Fibroblast of peridontal ligament (primary cell): ENCODE results near the gene ALKBH6.
"Not testable (repeated sequence)": the region's sequence is repeated elsewhere in the genome, so short reads cannot be mapped to it uniquely, and the experiment has no call there.

Source experiments
- DNase-seq: peaks from one replicate; pipeline ENCODE4 v3.0.0-alpha.2; 2010; ENCODE audit errors: extremely low read depth

ALKBH6 gene

DNA sequence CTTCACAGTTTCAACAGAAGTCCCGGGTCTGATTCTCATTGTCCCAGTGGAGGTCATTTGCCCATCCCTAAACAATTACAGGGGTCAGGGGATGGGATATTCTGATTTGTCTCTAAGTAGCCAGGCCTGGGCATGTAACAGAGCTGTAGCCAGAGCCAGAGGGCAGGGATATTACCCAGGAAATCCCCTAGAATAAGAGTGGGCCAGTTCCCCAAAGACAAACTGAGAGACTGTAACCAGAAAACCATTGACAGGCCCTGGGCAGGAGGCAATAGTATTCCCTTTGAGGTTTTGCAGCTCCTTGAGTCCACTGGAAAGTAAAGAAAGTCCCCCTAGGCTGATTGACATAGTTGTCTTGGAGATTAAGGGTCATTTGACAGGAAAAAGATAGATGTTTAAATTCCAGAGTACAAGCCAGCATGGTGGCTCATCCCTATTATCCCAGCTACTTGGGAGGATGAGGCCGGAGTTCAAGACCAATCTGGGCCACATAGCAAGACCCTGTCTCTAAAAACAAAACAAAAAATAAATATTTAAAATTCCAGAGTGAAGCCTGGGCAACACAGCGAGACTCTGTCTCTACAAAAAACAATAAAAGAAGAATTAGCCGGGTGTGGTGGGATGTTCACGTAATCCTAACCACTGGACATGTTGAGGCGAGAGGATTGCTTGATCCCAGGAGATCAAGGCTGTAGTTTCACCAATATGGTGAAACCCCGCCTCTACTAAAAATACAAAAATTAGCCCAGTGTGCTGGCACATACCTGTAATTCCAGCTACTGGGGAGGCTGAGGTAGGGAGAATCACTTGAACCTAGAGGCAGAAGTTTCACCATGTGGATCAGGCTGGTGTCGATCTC, 20.9 kb downstream of the ALKBH6 start:
- DNase-seq, result no peak

DNA sequence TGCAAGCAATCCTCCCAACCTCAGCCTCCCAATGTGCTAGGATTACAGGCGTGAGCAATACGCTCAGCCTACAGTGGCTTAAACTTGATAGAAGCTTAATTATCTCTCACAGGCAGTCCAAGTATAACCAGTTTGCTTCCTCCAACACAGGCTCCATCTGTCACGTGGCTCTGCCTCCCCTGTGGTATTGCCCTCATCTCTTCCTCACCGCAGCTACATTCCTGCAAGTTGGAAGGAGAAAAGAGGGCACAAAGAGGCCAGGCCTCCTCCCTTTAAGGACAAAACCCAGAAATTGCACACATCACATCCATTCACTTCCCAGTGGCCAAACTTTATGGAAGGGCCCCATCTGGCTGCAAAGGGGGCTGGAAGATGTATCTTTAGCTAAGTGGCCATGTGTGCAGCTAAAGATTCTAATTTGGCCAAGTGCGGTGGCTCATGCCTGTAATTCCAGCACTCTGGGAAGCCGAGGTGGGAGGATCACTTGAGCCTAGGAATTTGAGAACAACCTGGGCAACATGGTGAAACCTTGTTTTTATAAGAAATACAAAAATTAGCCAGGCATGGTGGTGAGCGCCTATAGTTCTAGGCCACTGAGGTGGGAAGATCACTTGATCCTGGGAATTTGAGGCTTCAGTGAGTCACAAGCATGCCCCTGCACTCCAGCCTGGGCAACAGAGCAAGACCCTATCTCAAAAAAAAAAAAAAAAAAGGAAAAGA, 22.1 kb downstream of the ALKBH6 start:
- peak; percentile 77 for DNase-seq

DNA sequence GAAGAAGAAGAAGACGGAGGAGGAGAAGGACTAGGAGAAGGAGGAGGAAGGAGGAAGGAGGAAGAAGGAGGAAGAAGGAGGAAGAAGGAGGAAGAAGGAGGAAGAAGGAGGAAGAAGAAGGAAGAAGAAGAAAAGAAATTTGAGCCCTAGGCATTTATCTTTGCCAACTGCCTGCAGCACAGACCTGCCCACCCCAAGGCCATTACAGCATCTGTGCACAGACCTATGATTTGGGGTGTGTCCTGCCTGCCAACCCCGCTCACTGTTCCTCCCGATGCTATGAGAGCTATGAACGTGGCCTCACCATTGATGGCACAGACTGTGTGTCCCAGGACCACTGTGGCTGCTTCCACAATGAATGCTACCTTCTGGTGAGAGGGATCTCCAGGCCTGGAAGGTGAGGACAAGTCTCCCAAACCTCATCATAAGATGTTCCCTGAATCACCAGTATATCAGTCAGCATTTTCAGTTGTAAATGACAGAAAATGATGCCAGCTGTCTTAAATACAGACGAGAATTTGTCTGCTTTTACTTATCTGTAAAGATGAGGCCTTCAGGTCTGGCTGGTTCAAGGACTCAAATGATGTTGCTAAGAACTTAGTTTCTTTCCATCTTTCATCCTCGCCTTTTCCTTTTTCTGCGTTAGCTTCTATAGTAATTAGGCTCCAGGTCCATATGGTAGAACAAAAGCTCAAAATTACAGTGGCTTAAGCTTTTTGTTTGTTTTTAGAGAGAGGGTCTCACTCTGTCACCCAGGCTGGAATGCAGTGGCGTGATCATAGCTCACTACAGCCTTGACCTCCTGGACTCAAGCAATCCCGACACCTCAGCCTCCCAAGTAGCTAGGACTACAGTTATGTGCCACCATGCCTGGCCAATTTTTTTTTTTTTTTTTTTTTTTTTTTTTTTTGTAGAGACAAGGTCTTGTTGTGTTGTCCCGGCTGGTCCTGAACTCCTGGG, 23.0 kb downstream of the ALKBH6 start:
- DNase-seq, result no peak

DNA sequence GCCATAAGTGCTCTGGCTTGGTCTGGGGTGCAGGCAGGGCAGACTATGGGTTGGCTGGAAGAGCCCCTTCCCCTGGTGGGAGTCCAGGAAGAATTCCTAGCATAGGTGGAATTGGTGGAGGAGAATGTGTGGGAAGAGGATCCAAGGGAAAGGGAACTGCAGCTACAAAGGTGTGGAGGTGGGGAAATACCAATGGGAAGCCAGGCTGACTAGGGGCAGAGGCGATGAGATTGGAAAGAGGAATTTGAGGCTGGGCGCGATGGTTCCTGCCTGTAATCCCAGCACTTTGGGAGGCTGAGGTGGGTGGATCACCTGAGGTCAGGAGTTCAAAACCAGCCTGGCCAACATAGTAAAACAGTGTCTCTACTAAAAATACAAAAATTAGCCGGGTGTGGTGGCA, 23.9 kb downstream of the ALKBH6 start:
- DNase-seq, result no peak

DNA sequence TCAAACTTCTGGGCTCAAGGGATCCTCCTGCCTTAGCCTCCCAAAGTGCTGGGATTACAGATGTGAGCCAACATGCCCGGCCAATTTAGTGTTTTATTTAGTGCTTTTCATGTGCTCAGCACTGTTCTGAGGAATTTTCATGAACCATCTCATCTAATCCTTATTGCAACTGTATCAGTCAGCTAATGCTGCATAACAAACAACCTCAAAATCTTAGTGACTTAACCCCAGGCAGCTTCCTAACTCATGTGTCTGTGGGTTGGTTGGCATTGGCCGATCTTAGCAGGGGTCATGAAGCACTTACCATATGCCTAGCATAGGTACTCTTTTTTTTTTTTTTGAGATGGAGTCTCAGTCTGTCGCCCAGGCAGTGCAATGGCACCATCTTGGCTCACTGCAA, 25.2 kb downstream of the ALKBH6 start:
- no peak for DNase-seq

DNA sequence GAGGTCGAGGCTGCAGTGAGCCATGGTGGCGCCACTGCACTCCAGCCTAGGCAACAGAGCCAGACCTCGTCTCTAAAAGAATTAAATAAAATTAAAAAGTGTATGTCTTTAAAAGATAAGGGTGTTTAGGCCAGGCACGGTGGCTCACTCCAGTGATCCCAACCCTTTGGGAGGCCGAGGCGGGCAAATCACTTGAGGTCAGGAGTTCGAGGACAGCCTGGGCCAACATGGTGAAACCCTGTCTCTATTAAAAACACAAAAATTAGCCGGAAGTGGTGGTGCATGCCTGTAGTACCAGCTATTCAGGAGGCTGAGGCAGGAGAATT, 26.5 kb downstream of the ALKBH6 start:
- no peak for DNase-seq

GRCh38 chr19:35986664-35987570, 27.1 kb downstream of the ALKBH6 start:
- no peak for DNase-seq

GRCh38 chr19:35986111-35986510, 27.9 kb downstream of the ALKBH6 start:
- DNase-seq, result no peak

- no peak for DNase-seq
Measured at GRCh38 chr19:35983177-35983576, 30.8 kb downstream of the ALKBH6 start.

DNA sequence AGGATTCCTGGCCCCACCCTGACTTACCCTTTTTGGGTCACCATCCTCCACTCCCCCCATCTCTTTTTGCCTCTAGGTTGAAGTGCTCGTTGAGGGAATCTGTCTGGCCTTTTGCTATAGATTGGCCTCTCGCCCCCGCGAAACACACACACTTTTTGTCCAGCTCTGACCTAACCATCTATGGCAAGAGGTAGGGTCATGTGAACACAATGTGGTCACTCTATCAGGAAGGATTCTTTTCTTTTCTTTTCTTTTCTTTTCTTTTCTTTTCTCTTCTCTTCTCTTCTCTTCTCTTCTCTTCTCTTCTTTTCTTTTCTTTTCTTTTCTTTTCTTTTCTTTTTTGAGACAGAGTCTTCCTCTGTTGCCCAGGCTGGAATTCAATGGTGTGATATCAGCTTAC, 33.0 kb downstream of the ALKBH6 start:
- not testable (repeated sequence) for DNase-seq

DNA sequence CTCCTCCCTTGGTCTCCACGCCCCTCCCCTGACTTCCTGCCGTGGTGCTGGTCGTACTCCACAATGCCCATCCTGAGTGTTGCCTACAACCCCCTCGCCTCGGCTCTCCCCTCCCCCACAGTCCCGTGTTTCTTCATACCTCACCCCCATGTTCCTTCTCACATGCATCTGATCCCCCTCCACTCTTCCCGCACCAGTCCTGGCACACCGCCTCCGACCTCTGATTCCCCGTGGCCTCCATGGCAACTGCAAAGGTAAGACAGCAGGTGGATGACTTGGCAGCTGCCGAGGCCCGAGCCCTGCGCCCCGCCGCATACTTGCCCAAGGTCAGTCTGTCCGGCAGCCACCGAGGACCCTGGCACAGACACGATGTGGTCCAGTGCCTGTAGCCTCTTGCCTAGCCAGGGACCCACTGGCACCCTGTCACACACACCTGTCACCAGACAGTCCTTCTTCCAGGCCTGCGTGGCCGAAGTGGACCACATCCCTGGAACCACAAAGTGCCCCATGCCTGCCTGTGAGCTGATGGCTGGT, 35.1 kb downstream of the ALKBH6 start:
- DNase-seq, result no peak

DNA sequence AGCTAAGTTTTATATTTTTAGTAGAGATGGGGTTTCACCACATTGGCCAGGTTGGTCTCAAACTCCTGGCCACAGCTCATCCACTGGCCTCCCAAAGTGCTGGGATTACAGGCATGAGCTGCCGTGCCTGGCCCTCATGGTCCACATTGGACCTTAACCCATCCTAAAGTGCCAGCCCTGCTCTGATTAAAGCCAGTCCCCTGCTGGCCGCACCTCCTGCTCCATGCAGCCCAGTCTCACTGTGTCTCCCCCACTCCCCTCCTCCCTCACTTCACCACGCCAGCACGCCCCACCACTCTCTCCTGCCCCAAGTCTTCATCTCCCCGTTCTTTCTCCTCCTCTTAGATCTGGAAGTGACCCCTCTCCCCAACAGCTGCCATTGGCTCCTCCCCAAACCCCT, 35.7 kb downstream of the ALKBH6 start:
- no peak for DNase-seq

- no peak for DNase-seq
Measured at GRCh38 chr19:35977446-35978222, 36.4 kb downstream of the ALKBH6 start.

GRCh38 chr19:35975608-35976214, 38.3 kb downstream of the ALKBH6 start:
- DNase-seq, result peak; percentile 18

- no peak for DNase-seq
Measured at GRCh38 chr19:35973487-35973886, 40.5 kb downstream of the ALKBH6 start.

GRCh38 chr19:35966771-35967170, 47.2 kb downstream of the ALKBH6 start:
- no peak for DNase-seq

DNA sequence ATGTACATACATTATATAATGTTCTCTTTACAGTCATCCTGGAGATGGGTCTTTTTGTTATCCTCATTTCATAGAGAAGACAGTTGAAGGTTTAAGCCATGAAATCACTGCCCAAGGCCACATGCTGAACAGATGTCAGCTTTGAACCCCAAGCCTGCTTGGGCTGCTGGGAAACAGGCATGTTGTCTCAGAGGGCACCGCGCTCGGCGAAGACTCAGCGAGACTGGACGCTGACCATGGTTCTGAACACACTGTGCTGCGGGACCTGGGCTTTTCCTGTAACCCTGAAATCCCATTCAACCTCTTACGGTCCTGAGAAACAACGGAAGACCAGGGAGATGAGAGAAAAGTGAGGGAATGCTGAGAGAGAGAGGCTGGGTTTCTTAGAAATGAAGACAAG, 50.5 kb downstream of the ALKBH6 start:
- DNase-seq, result peak; percentile 61

DNA sequence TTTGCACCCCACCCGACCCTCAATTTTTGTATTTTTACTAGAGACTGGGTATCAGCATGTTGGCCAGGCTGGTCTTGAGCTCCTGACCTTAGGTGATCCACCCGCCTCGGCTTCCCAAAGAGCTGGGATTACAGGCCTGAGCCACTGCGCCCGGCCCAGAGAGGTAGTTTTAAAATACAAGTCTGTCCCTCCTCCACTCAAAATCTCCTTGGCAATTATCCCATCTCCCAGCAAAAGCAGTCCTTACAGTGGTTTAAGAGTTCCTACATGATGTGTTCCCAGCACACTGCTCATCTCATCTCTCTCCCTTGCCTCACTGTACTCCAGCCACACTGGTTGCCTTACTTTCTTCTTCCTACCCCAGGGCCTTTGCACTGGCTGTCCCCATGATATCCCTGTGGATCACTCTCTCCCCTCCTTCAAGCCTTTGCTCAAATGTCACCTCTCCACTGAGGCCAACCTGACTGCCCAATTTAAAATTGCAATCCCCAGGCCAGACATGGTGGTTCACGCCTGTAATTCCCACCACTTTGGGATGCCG, 53.5 kb downstream of the ALKBH6 start:
- no peak for DNase-seq

DNA sequence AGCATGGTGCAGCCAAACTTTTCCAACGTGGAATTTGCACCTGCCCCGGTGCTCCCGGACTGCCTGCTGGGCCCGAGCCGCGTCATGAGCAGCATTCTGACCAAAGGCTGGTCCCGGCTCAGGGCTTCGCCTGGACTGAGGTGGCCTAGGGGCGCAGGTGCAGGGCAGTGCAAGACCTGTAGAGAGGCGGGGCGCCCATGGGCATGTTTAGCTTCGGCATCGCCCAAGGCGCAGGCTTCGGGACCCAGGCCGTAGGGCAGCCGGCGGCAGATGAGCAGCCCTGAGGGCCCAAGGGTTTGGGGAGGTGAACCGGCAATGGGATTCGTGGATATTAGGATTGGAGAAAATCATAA, 54.1 kb downstream of the ALKBH6 start:
- no peak for DNase-seq
